ENCODE measurements around the gene EXOC3L4. TPM values are rescaled to one million over a fixed set of nuclear protein-coding genes. Genes with fewer than 3 reads are reported as not detected.

Gene EXOC3L4
- total RNA-seq, 1 donor from 2014 or later = not detected

DNA sequence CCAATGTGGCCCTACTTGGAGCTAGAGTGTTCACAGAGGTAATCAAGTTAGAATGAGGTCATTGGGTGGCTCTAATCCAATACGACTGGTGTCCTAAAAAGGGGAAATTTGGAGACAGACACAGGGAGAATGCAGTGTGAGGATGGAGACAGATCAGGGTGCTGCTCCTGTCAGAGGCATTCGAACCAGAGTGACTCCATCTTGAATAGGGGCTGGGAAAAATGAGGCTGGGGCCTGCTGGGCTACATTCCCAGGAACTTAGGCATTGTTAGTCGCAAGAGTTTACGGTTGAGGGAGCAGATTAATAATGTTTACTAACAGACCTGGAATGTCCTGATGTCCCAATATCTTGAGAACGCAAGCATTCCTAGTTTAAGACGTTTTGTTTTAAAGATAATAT lies 49.0 kb downstream of the EXOC3L4 start:
- DNase-seq = no peak
- H3K27me3 Mint-ChIP-seq = peaks cover 34% of the 10 kb centered on the region
- no peak overlapping the region for H3K27ac Mint-ChIP-seq
- no peak overlapping the region for H3K4me3 Mint-ChIP-seq
- intact Hi-C loops (cut with micrococcal nuclease) = loop anchor here (5.0 kb wide), 1 partner anchor 36 kb away; no protein-coding TSS in a partner anchor
- ChIA-PET POLR2A (no interaction called here), CTCF (no interaction called here)
- TF ChIP-seq, protein P1, sequence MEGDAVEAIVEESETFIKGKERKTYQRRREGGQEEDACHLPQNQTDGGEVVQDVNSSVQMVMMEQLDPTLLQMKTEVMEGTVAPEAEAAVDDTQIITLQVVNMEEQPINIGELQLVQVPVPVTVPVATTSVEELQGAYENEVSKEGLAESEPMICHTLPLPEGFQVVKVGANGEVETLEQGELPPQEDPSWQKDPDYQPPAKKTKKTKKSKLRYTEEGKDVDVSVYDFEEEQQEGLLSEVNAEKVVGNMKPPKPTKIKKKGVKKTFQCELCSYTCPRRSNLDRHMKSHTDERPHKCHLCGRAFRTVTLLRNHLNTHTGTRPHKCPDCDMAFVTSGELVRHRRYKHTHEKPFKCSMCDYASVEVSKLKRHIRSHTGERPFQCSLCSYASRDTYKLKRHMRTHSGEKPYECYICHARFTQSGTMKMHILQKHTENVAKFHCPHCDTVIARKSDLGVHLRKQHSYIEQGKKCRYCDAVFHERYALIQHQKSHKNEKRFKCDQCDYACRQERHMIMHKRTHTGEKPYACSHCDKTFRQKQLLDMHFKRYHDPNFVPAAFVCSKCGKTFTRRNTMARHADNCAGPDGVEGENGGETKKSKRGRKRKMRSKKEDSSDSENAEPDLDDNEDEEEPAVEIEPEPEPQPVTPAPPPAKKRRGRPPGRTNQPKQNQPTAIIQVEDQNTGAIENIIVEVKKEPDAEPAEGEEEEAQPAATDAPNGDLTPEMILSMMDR (IDR thresholded peaks at IDR 0.05) = no peak
- peaks cover 14% of the 10 kb centered on the region for H3K4me1 Mint-ChIP-seq
- H3K9me3 Mint-ChIP-seq = peaks cover 2% of the 10 kb centered on the region
- no peaks in the 10 kb centered on the region for H3K36me3 Mint-ChIP-seq (ENCODE audit: low read depth)
- no peak for ATAC-seq (ENCODE audit: low read depth)

DNA sequence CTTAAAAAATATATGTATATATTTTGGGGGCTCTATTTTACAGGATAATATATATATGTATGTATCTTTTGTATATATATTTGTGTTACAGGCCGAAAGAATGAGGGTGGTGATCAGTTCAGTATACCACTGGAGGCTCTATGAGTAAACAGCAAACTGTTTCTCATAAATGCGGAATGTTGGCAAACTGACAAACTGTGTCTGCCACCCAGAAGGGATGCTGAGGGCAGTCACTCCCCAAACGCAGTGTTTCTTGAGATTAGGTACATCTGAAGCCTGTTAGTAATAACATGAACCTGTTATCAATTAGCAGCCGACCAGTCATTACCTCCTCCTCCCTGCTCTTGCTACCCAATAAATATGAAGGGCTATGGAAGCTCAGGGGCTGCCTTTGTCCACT lies 49.6 kb downstream of the EXOC3L4 start:
- ATAC-seq (ENCODE audit: low read depth) (no peak), DNase-seq (no peak)
- H3K27me3 Mint-ChIP-seq = peaks cover 36% of the 10 kb centered on the region

DNA sequence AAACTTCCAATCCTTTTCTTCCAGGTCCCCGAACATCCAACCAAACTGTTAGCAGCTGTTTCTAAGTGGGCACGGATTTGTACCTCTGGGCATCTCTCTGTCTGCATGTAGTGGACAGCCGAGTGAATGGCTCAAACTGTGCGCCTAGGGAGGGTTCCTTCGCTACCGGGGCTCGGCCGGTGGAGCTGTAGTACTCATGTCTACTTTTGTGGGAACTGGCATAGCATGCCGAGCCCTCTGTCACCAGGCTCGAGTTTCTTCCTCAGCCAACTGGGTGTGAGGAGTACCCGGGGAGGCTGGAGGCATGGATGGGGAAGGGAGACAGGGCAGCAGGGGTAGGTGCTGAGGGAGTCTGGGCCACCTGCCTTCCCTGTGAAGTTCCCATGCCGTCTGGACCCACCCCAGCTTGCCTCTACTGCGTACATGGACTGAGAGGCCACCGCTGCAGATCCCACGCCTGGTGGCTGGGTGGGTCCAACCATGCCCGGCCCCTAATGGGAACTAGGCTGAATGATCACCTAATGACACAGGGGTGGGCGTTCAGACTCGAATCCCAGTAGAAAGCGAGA lies 51.7 kb downstream of the EXOC3L4 start:
- H3K36me3 Mint-ChIP-seq (ENCODE audit: low read depth) = no peaks in the 10 kb centered on the region
- H3K27me3 Mint-ChIP-seq = peaks cover 38% of the 10 kb centered on the region

More for the DNA sequence above, 49.6 kb downstream of the EXOC3L4 start:
- ChIA-PET CTCF (no interaction called here), POLR2A (no interaction called here)
- TF ChIP-seq, protein P1 (IDR thresholded peaks at IDR 0.05) = no peak
- H3K4me1 Mint-ChIP-seq = peaks cover 14% of the 10 kb centered on the region
- intact Hi-C loops (cut with micrococcal nuclease) = loop anchor here (5.0 kb wide), 1 partner anchor 37 kb away; no protein-coding TSS in a partner anchor
- H3K9me3 Mint-ChIP-seq = peaks cover 2% of the 10 kb centered on the region
- H3K27ac Mint-ChIP-seq = no peak overlapping the region
- no peaks in the 10 kb centered on the region for H3K36me3 Mint-ChIP-seq (ENCODE audit: low read depth)
- H3K4me3 Mint-ChIP-seq = no peak overlapping the region

DNA sequence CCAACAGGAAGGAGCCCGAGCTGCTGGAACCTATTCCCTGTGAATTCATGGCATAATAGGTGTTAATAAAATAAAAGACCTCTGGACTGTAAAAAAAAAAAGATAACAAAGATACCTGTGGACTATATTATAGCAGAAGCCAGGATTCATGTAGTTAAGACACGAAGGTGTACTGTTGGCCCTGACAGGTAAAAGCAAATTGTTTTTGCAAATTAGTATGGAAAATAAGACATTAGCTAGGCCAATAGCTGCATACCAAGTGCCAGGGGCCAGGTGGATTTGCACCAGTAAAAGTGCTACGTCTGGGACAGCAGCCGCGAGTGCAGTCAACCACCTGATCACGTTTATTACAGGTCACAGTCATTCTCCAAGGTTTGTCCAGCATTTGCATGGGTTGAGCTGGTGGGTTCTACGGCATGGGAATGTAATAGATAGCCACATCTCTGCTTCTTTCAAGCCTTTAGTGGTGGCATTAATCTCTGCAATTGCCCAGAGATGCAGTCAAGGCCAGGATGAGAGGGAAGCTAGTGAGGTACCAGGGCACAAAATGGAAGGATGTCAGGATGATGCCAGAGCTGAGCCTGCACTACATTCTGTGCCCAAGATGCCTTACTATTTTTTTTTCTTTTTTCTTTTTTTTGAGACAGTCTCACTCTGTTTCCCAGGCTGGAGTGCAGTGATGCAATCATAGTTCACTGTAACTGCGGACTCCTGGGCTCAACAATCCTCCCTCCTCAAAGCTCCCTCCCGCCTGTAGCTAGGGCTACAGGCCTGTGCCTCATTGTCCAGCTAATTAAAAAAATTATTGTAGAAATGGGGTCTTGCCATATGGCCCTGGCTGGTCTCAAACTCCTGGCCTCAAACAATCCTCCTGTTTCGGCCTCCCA lies 55.1 kb downstream of the EXOC3L4 start:
- intact Hi-C loops (cut with micrococcal nuclease) = no loop called here
- Mint-ChIP-seq H3K4me3 (no peak overlapping the region), H3K36me3 (ENCODE audit: low read depth) (no peaks in the 10 kb centered on the region), H3K9me3 (no peaks in the 10 kb centered on the region), H3K4me1 (no peaks in the 10 kb centered on the region), H3K27me3 (peaks cover 21% of the 10 kb centered on the region), H3K27ac (no peak overlapping the region)
- CTCF ChIA-PET = interaction anchor here (0.5 to 1.2 kb wide), 2 partner anchors 45 to 429 kb away, joined by 3 to 5 read pairs; no protein-coding TSS in a partner anchor
- TF ChIP-seq, protein P1 (IDR thresholded peaks at IDR 0.05) = no peak
- POLR2A ChIA-PET = interaction anchor here (0.6 to 0.7 kb wide), 2 partner anchors 9 to 1061 kb away, joined by 3 read pairs; no protein-coding TSS in a partner anchor
- DNase-seq (no peak), ATAC-seq (ENCODE audit: low read depth) (no peak)

More for the DNA sequence above, 51.7 kb downstream of the EXOC3L4 start:
- DNase-seq = no peak
- TF ChIP-seq, protein P1 (IDR thresholded peaks at IDR 0.05) = no peak
- ChIA-PET POLR2A (no interaction called here), CTCF (no interaction called here)
- H3K4me1 Mint-ChIP-seq = peaks cover 4% of the 10 kb centered on the region
- no peak overlapping the region for H3K27ac Mint-ChIP-seq
- no peaks in the 10 kb centered on the region for H3K9me3 Mint-ChIP-seq
- intact Hi-C loops (cut with micrococcal nuclease) = no loop called here
- no peak for ATAC-seq (ENCODE audit: low read depth)
- no peak overlapping the region for H3K4me3 Mint-ChIP-seq

DNA sequence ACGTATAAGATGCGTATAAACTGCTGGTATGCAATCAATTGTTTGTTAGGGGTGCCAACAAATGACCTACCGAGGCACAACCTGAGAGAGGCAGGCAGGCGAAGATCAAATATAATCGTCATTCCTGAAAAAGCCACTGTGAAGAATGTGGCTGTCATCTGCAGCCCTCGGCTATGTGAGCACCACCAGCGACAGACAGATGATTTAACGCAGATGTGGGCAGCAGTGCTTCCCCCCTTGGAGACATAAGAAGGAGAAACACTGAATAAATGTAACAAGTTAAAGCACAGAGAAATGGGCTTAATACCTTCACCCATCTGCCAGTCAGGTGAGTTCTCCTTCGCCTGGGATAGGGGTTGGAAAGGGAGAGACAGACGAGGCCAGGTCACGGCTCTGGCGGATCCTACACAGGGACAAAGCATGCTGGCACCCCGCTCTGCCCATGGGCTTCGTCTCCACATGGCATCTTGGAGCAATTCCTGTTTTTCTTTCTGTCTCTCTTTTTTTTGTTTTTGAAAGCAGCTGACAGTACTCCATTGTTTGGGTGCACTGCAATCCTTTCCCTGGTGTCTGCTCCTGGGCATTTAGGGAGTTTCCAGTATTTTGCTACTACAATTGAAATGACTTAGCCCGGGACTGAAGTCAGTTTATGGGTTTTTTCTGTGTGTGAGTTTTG lies 56.9 kb downstream of the EXOC3L4 start:
- H3K27me3 Mint-ChIP-seq = peaks cover 15% of the 10 kb centered on the region
- DNase-seq (no peak), ATAC-seq (ENCODE audit: low read depth) (no peak)
- ChIA-PET CTCF (no interaction called here), POLR2A (no interaction called here)
- H3K27ac Mint-ChIP-seq = no peak overlapping the region
- no peaks in the 10 kb centered on the region for H3K36me3 Mint-ChIP-seq (ENCODE audit: low read depth)
- H3K4me3 Mint-ChIP-seq = no peak overlapping the region
- no peaks in the 10 kb centered on the region for H3K9me3 Mint-ChIP-seq
- no peaks in the 10 kb centered on the region for H3K4me1 Mint-ChIP-seq
- intact Hi-C loops (cut with micrococcal nuclease) = no loop called here
- TF ChIP-seq, protein P1 (IDR thresholded peaks at IDR 0.05) = no peak
